ENCODE results near the gene CDK17. TPM values are rescaled to one million over a fixed set of nuclear protein-coding genes. Genes with fewer than 3 reads are reported as not detected.

Gene CDK17
- total RNA-seq, 1 experiment from 2014 or later: 21.4 TPM

- H3K9ac ChIP-seq (ENCODE audit: low read length): no peak overlapping the region
- H2AFZ ChIP-seq (ENCODE audit: low read depth, low read length, poor library complexity, severe bottlenecking): no peak overlapping the region
- intact Hi-C loops (cut with micrococcal nuclease): no loop called here
- ChIA-PET POLR2A (no interaction called here), RAD21 (ENCODE audit: low non-redundant PET in 1 of 2, low total read pairs in 2 of 2, uncharacterized antibody in 2 of 2, unreplicated experiment in 2 of 2) (no interaction called here), CTCF (no interaction called here)
- no peak for ATAC-seq
- H3K9me3 ChIP-seq (ENCODE audit: control insufficient read depth in 1 of 2, insufficient read depth in 1 of 2, low read depth in 1 of 2, low read length in 2 of 2): no peaks in the 10 kb centered on the region
- no peak overlapping the region for H3K4me2 ChIP-seq (ENCODE audit: low read length)
- H3K27me3 ChIP-seq (ENCODE audit: insufficient read depth, low read length): no peaks in the 10 kb centered on the region
- H3K36me3 ChIP-seq (ENCODE audit: control insufficient read depth in 1 of 2, insufficient read depth in 2 of 2, low read length in 2 of 2): no peaks in the 10 kb centered on the region
- H3K4me1 ChIP-seq (ENCODE audit: control insufficient read depth in 1 of 2, insufficient read depth in 2 of 2, low read length in 2 of 2): peaks cover 3 to 17% of the 10 kb centered on the region in 2 experiments; a peak in 3 of 4 replicates
- no peak overlapping the region for H3K27ac ChIP-seq (ENCODE audit: low read depth, low read length)
- no TSS peak for BruUV-seq (replicated peaks)
- no peak for DNase-seq (ENCODE audit: low read depth, low spot score)
- TF ChIP-seq POLR2A (IDR thresholded peaks at IDR 0.05; ENCODE audit: borderline replicate concordance, extremely low read depth, insufficient read depth, insufficient read length) (no peak), SRF (IDR thresholded peaks at IDR 0.05; ENCODE audit: low read depth) (no peak), FOSL1 (IDR thresholded peaks at IDR 0.05; ENCODE audit: low read depth) (no peak), CTCF (IDR thresholded peaks at IDR 0.05 in 2 of 3, conservative IDR thresholded peaks at IDR 0.05 in 1 of 3; ENCODE audit: borderline replicate concordance in 1 of 3, insufficient read depth in 1 of 3, low read depth in 2 of 3, low read length in 2 of 3) (no peak), EGR1 (IDR thresholded peaks at IDR 0.05; ENCODE audit: low read depth) (no peak), ELF1 (IDR thresholded peaks at IDR 0.05; ENCODE audit: borderline replicate concordance, low read depth) (no peak), SP1 (IDR thresholded peaks at IDR 0.05; ENCODE audit: low read depth) (no peak), EZH2 (IDR thresholded peaks at IDR 0.05) (no peak), MAX (IDR thresholded peaks at IDR 0.05) (no peak), ZFX (IDR thresholded peaks at IDR 0.05) (no peak), TCF7L2 (IDR thresholded peaks at IDR 0.05; ENCODE audit: borderline replicate concordance, extremely low read depth, insufficient read depth, insufficient read length) (no peak)
- H3K4me3 ChIP-seq (replicated peaks in 1 of 2; ENCODE audit: low read depth in 1 of 2, low read length in 2 of 2): no peak overlapping the region
- peaks cover 4% of the 10 kb centered on the region; the same call in 1 of the 2 replicates for H4K20me1 ChIP-seq (ENCODE audit: insufficient read depth)
- H3K9me2 ChIP-seq (ENCODE audit: insufficient read depth): no peaks in the 10 kb centered on the region
- peaks cover 87% of the 10 kb centered on the region for H3K79me2 ChIP-seq (ENCODE audit: insufficient read depth, low read length)
Observed at GRCh38 chr12:96364092-96364700, 36.0 kb downstream of the CDK17 start.

All from HCT116 (cell line).